HG02938 (cell line): Measurements from ENCODE around the gene BTBD2.

ENCODE experiments used
- ATAC-seq: cut with Tn5 transposase; IDR thresholded peaks from one replicate; pipeline ENCODE4 v1.9.1; 2021; ENCODE audit warnings: mild to moderate bottlenecking, moderate library complexity; ENCODE audit not compliant: unreplicated experiment

Gene BTBD2

DNA sequence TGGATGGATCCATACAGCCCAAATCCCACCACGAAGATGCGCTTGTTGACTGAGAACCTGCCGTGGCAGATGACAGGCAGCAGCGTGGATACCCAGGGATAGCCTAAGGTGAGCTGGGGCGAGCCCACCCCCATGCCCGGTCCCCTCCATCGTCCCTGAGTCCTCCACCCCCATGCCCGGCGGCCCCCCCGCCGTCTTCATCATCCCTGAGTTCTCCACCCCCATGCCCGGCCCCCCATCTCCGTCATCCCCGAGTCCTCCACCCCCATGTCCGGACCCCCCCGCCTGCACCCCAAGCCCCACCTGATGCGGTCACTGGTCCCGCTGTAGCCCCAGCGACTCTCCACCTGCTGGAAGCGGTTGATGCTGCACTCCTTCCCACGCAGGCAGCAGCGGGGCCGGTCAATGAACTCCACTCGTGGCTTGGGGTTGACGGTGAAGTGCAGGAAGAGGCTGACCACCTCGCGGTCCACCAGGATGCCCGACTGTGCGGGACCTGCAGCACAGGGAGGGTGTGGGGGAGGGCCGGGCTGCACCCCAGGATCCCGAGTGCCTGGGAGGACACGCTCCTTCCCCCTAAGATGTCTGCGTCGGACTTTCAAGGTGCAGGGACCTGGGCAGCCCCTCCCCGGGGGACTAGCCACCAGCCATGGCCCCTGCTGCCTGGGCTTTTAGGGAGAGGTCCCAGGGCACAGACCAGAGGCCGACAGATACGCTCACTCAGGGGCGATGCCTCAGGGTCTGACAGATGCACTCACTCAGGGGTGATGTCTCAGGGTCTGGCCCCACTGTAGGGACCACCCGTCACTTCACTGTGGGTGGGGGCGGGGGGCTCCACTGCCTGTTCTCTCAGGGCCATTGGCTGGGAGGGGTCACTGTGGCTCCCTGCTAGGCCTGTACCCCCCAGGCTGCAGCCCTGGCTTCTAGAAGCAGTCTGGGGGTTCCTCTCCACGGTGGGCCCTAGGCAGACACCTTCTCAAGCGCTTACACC lies 28.0 kb downstream of the BTBD2 start:
- no peak for ATAC-seq

DNA sequence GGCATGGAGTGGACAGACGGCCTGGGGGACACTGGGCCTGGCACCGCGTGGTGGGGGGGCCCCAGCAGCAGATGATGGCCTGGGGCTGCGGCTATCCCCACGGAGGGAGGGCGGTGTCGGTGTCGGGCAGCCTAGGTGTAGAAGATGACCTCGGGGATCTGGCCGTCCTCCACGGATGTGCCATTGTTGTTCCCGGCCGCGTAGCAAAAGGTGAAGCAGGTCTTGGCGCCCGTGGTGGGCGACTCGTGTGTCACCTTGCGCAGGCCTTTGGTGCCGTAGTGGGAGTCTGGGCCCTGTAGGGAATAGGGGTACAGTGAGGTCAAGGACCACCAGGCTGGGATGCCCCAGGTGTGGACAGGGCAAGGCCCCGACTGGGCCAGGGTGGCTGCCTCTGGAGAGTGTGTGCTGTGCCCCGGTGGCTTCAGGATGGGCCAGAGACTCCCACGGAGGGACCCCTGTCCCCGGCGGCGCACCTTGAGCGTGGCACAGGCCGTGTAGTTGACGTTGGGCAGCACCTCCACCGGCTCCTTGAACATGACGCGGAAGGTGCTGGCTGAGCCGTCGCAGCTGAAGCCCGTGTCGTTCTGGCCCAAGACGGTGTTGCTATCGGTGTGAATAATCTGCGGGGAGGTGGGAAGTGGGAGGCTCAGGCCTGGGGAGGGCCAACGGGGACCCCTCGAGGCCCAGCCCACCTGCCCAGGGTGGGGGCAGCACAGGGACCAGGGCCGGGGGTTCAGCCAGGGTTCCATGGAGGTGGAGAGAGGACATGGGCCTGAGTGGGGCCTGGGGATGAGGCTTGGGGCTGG lies 29.0 kb downstream of the BTBD2 start:
- ATAC-seq = no peak

DNA sequence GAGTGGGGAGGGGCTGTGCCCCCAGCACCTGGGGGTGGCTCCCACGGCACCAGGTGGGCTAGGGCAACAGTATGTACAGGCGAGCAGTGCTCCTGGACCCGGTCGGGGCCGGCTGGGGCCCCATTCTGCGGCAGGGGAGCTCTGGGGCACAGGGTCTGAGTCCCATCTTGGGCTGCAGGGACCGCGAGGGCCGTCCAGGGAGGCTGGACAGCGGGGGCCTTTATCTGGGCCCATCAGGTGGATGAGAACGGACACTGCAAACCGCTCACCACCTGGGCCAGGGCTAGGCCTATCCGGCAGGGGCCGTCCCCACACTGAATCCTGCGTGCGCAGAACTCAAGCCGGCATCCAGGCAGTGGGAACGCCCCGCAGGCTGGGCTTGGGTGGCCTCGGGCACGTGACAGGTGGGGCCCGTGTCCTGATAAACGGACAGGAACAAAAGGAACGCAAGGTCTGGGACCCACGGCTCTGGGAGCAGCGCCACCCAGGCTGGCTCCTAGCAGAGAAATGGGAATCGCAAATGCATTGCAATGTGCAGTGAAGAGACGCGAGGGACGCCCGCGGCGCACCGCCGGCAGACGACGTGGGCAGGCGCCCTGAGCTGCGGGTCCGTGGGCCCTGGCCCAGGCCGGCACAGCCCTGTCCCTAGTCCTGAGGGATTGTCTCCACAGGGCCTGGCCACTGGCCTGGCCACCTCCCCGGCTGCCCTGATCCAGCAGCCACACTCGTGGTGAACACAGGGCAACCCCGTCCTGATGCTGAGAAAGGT lies 29.7 kb downstream of the BTBD2 start:
- no peak for ATAC-seq

GRCh38 chr19:1984357-1984756 lies 31.2 kb downstream of the BTBD2 start:
- ATAC-seq = no peak

DNA sequence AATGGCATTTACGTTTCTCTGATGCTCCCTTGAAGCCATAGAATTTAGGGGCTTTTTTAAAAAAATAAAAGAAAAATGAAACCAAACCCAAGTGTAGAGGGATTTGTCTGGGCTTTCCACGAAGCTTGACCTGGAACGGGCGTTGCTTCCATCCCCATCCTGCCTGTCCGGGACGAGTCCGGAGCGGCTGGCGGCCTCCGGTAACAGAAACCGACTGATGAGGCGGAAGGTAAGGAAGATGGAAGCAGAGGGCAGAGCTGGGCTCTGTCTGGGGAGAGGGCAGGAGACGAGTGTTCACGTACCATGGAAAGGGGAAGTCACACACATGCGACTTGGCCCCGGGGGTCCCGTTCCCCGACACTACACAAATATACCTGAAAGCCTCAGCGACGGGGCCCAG lies 34.3 kb downstream of the BTBD2 start:
- no peak for ATAC-seq

- no peak for ATAC-seq
Observed at GRCh38 chr19:1980809-1981181, 34.7 kb downstream of the BTBD2 start.

DNA sequence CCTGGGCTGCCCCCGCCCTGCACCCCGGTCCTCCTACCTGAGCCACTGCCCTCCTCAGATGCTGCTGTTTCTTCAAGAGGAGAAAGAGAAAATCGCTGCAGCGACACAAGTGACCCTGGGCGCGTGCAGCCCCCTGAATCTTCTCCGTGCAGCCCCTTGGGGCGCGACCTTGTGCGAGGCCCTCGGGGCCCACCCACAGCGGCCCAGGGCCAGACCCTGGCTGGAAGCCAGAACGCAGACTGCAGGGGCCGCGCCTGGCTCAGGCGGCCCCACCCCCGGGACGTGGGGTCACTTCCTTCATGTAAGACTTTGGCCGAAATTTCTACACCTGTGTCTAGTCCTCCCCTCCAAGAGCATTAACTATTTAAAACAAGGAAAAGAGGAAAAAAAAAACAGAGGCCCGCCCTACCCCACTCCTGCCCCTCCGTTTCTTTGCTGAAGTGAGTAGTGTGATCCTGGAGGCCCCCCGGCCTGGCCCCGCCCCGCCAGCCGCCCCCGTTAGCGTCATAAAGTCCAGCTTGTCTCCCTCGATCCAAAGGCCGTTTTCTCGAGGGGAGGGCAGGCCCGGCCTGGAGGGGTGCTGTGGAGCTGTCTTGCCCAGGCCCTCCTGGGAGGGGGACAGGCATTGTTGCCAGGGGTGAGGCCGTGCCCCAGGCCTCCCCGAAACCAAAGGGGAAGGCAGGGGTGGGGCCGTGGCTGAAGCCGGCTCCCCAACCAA lies 35.3 kb downstream of the BTBD2 start:
- ATAC-seq = no peak

GRCh38 chr19:1979642-1980041 lies 35.9 kb downstream of the BTBD2 start:
- ATAC-seq = no peak

DNA sequence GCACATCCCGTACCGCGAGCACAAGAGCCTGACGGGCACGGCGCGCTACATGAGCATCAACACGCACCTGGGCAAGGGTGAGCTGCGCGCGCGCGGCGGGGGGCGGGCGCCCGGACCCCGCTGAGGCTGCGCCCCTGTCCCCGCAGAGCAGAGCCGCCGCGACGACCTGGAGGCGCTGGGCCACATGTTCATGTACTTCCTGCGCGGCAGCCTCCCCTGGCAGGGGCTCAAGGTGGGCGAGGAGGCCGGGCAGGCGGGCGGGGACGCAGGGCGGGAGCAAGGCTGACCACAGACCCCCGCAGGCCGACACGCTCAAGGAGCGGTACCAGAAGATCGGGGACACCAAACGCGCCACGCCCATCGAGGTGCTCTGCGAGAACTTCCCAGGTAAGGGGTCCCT lies 36.5 kb downstream of the BTBD2 start:
- no peak for ATAC-seq

DNA sequence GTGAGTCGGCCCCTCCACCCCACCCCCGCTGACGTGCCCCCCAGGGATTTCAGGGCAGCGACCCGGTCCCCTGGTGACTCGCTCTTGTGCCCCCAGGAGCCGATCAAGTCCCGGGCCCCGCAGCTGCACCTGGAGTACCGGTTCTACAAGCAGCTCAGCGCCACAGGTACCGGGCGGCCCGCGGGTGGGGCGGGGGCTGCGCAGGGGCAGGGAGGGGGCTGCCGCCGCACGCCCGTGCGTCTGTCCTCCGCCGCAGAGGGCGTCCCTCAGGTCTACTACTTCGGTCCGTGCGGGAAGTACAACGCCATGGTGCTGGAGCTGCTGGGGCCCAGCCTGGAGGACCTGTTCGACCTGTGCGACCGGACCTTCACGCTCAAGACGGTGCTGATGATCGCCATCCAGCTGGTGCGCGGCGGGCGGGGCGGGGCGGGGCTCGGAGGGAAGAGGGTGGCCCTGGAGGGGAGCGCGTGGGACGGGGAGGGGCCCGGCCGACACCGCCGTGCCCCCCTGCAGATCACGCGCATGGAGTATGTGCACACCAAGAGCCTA lies 37.1 kb downstream of the BTBD2 start:
- no peak for ATAC-seq

GRCh38 chr19:1977120-1977519 lies 38.4 kb downstream of the BTBD2 start:
- ATAC-seq = no peak

DNA sequence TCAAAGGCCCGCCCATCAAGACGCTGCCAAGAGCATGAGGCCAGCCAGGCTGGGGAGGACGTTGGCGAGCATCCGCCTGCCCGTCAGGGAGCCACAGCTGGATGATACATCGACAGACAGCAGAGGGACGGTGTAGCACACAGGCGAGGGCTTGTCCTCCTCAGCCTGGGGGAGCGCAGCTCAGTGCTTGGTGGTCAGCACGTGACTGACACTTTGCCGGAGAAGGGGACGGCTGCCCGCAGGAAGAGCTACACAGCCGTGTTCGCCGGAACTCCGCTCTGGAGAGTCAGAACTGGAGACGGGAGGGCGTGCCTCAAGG lies 40.4 kb downstream of the BTBD2 start:
- ATAC-seq = no peak

DNA sequence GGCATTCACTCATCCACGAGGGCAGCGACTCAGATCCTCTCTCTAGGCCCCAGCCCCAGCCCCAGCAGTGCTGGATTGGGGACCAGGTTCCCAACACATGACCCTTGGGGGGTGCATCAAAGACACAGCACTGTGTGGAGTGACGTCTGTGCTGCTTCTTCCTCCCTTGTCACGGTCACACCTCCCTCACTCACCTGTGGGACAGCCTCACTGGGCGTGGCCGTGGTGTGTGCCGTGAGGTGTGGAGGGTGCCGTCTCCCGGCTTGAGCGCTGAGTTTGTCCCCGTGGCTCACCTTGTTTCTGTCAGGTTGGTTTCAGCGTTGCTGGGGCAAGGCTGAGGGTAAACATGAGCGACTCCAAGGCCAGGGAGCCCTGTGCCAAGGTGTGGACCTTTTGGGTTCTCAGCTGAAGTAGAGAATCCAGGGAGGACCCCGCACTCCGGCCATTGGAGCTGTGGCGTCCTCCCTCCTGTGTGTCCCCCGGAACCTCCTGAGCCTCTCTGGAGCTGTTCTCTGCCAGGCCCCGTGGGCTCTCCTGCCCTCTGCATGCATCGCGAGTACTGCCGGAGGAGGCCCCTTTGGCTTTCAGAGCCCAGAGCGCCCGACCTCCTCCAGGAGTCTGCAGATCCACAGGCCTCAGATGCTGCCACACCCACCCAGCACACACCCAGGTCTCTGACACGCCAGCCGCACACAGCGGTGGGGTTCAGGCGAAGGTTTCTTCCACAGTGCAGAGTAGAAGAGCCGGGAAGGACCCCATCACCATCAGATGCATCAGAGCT lies 40.9 kb downstream of the BTBD2 start:
- ATAC-seq = no peak

DNA sequence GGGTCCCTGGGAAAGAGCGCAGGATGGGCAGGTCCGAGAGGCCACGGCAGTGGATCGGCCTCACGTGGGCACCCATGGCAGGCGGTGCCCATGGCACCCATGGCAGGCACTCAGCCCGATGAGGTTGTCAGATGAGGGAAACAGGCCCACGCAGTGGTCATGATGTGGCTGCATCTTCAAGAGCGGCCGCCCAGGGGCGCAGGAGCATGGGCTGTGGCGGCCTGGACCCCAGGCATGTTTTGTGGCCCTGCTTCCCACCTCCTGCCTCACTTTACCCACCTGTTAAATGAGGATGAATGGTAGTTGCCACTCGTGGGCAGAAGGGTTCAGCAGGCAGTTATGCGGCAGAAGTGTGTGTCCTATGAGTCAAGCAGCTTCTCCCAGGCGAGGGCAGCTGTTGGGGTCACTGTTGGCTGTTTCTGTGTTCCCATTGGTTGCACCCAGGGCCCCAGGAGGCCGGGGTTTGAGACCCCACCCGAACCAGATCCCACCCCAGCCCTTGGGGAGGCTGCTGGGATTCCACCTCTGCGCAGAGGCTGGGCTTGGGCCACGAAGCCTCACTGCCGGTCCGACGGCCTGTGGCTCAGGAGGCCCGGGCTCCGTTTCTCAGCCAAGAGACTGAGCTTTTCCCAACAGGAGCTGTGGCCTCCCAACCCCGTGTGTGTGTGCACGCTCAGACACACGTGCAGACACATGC lies 44.6 kb downstream of the BTBD2 start:
- no peak for ATAC-seq

DNA sequence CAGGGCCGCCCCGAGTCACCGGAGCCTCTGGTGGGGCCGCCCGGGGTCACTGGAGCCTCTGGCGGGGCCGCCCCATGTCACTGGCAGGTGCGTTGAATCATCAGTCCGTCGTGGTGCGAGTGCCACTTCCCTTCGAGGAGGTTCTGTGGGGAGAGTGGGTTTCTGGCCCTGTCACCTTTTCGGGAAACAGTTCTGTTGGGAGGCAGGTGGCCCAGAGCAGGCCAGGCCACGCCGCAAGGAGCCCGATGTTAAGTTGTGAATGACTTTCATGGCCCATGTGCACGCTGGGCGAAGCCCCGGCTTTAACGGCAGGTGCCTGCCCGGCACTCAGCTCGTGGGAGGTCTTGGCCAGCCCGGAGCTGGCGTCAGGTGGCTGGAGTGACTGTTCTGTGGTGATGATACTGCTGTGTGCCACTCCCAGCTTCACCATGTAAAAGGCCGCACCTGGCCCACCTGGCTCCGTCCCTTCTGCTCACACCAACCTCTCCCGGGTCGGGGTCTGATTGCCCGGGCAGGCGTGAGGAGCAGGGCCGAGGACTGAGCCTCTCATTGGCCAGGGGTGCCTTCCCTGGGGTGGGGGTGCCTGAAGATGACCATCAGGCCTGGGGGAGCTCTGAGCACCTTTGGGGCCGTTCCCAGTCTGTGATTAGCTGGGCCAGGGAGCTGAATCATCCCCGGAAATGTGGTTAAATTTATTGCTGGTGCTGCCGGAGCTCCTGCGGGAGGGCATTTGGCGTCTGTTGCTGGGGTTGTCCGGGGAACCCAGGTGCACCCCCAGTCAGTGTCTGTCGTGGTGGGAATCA lies 45.3 kb downstream of the BTBD2 start:
- ATAC-seq = no peak

DNA sequence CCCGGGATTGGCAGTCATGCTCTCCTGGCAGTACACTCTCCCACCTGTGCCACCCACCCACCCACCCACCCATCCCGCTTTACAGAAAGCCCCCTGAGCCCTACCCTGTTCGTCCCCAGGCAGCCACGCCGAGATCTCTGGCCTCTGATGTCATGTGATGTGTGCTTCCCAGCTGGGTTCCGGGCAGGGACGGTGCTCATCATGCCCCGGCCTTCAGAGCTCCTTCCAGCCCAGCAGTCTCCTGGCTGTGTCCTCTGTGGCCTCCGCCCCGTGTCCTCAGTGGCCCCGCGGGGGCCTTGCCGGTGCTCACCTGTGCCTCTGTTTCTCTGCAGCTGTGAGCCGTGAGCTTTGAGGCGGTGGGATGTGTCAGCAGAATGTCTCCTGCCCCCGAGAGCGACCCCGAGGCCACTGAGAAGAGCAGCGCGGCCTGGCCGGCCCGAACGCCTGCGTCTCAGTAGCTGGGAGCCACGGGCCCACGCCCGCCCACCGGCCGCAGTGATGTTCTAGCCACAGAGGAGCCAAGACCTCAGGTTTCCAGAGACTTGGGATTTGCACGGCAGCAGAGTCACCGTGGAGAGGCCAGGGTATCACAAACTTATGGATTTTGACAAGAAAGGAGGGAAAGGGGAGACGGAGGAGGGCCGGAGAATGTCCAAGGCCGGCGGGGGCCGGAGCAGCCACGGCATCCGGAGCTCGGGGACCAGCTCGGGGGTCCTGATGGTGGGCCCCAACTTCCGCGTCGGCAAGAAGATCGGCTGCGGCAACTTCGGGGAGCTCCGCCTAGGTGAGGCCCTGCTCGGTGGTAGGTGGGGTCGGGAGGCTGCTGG lies 46.1 kb downstream of the BTBD2 start:
- no peak for ATAC-seq
